Glomerular endothelial cell (primary cell): ENCODE results near the gene ADCY1. TPM values are rescaled to one million over a fixed set of nuclear protein-coding genes. Genes with fewer than 3 reads are reported as not detected.
"Not testable (repeated sequence)": the region's sequence is repeated elsewhere in the genome, so short reads cannot be mapped to it uniquely, and the experiment has no call there.

Experiments used
- DNase-seq: peaks from one replicate; pipeline ENCODE4 v3.0.0-alpha.2; 2011; ENCODE audit warnings: low read depth, low spot score; ENCODE audit errors: extremely low read depth
- total RNA-seq: library from RNA; depleted of rRNA; stranded (reverse); fragments of >200 nt; gene quantifications from 2 replicates; pipeline ENCODE4 v1.2.3, GENCODE V29; 2015

Gene ADCY1
- 0.35 and 0.87 TPM in 2 replicates for total RNA-seq

- DNase-seq, result no peak
Measured at GRCh38 chr7:45573661-45574415, at the start of gene ADCY1. TSS of gene ADCY1 (plus strand) at chr7:45574368. CDS start at chr7:45574544, 176 bp downstream.

GRCh38 chr7:45524445-45524844, 49.7 kb upstream of the ADCY1 start:
- no peak for DNase-seq

GRCh38 chr7:45525057-45525456, 49.1 kb upstream of the ADCY1 start:
- DNase-seq, result no peak

GRCh38 chr7:45543473-45543872, 30.7 kb upstream of the ADCY1 start:
- no peak for DNase-seq

GRCh38 chr7:45545105-45545710, 29.0 kb upstream of the ADCY1 start:
- DNase-seq, result not testable (repeated sequence)

GRCh38 chr7:45548917-45549316, 25.3 kb upstream of the ADCY1 start:
- DNase-seq, result not testable (repeated sequence)

- no peak for DNase-seq
Measured at GRCh38 chr7:45563401-45563800, 10.8 kb upstream of the ADCY1 start.

- no peak for DNase-seq
Measured at GRCh38 chr7:45563941-45564461, 10.2 kb upstream of the ADCY1 start.

- DNase-seq, result no peak
Measured at GRCh38 chr7:45564485-45564884, 9.7 kb upstream of the ADCY1 start.

GRCh38 chr7:45564886-45565455, 9.2 kb upstream of the ADCY1 start:
- DNase-seq, result no peak

- DNase-seq, result no peak
Measured at GRCh38 chr7:45566386-45566785, 7.8 kb upstream of the ADCY1 start.

- DNase-seq, result no peak
Measured at GRCh38 chr7:45566961-45567360, 7.2 kb upstream of the ADCY1 start.

- DNase-seq, result no peak
Measured at GRCh38 chr7:45567713-45568112, 6.5 kb upstream of the ADCY1 start.

- DNase-seq, result no peak
Measured at GRCh38 chr7:45568536-45569289, 5.5 kb upstream of the ADCY1 start.

- no peak for DNase-seq
Measured at GRCh38 chr7:45569290-45569685, 4.9 kb upstream of the ADCY1 start.

- DNase-seq, result no peak
Measured at GRCh38 chr7:45570797-45571196, 3.4 kb upstream of the ADCY1 start.

GRCh38 chr7:45573204-45573603, 964 bp upstream of the ADCY1 start:
- DNase-seq, result no peak

GRCh38 chr7:45574416-45574668, 174 bp downstream of the ADCY1 start:
- no peak for DNase-seq

- DNase-seq, result no peak
Measured at GRCh38 chr7:45574669-45575500, 717 bp downstream of the ADCY1 start.

- no peak for DNase-seq
Measured at GRCh38 chr7:45575501-45576248, 1.5 kb downstream of the ADCY1 start.
